Endothelial cell of umbilical vein (primary cell): ENCODE measurements around the gene TENT5C. TPM values are rescaled to one million over a fixed set of nuclear protein-coding genes. Genes with fewer than 3 reads are reported as not detected.

Experiments used
- BruUV-seq: library from RNA; stranded (reverse); fragments of 400-500 nt; replicated peaks from 2 replicates; lab custom pipeline; 2021; lab: Mats Ljungman, UMichigan
- CTCF ChIA-PET: fragments of 300-600, 350-600 bp; sonication (Branson Sonifier 250); formaldehyde crosslinking; loops from one replicate; lab custom pipeline; 2021; ENCODE audit warnings: antibody characterized with exemption, inconsistent platforms; lab: Charles Lee
- POLR2A ChIA-PET: fragments of 300-600, 350-600 bp; sonication (Branson Sonifier 250); formaldehyde crosslinking; loops from one replicate; lab custom pipeline; 2021; ENCODE audit warnings: antibody characterized with exemption, inconsistent platforms; lab: Charles Lee
- DNase-seq: peaks from one replicate; pipeline ENCODE4 v3.0.0-alpha.2; 2011; ENCODE audit warnings: low read depth, low spot score
- FAIRE-seq: peaks from 2 replicates; lab custom pipeline; 2011; peaks lifted over from hg19 to GRCh38; lab: Jason Lieb, UNC
- H2AFZ ChIP-seq: 2 replicates; pipeline ENCODE4 v1.6.0; 2012; ENCODE audit warnings: low read depth, low read length, control low read depth, inconsistent platforms
- H3K27ac ChIP-seq: 2 replicates; pipeline ENCODE4 v1.5.1; 2011; ENCODE audit warnings: low read depth, mild to moderate bottlenecking, control low read depth, low read length, moderate library complexity; ENCODE audit not compliant: insufficient read depth
- H3K27me3 ChIP-seq, 2 experiments: 2 replicates each; pipeline versions ENCODE4 v1.6.0 to v1.6.1; 2011; ENCODE audit warnings: low read length in 2 of 2, mixed read lengths in 1 of 2; ENCODE audit not compliant: control insufficient read depth in 2 of 2, insufficient read depth in 2 of 2
- H3K36me3 ChIP-seq, 2 experiments: 2 replicates in 1 of 2; 3 replicates in 1 of 2; pipeline ENCODE4 v1.5.1; 2011; ENCODE audit warnings: low read length in 2 of 2, mild to moderate bottlenecking in 1 of 2, moderate library complexity in 1 of 2; ENCODE audit not compliant: control insufficient read depth in 2 of 2, insufficient read depth in 2 of 2; ENCODE audit errors: extremely low read depth in 1 of 2
- H3K4me1 ChIP-seq: 3 replicates; pipeline ENCODE4 v1.5.1; 2011; ENCODE audit warnings: mild to moderate bottlenecking, low read length; ENCODE audit not compliant: control insufficient read depth, insufficient read depth; ENCODE audit errors: extremely low read depth
- H3K4me2 ChIP-seq: 2 replicates; pipeline ENCODE4 v1.6.1; 2011; ENCODE audit warnings: low read length, control low read depth, mixed read lengths; ENCODE audit not compliant: insufficient read depth
- H3K4me3 ChIP-seq, 3 experiments: fragments of 200-600 bp in 1 of 3; sonication (generic), shearing (Covaris generic) in 1 of 3; replicated peaks in 1 of 3; 2 replicates each; pipeline ENCODE4 v1.5.1; 2011 to 2016; ENCODE audit warnings: control low read depth in 3 of 3, low read length in 3 of 3, mild to moderate bottlenecking in 2 of 3, inconsistent platforms in 1 of 3, low read depth in 1 of 3, moderate library complexity in 1 of 3; ENCODE audit not compliant: insufficient read depth in 1 of 3
- H3K79me2 ChIP-seq: 2 replicates; pipeline ENCODE4 v1.6.0; 2012; ENCODE audit warnings: low read length, inconsistent platforms; ENCODE audit not compliant: control insufficient read depth, insufficient read depth
- H3K9ac ChIP-seq: replicated peaks from 2 replicates; pipeline ENCODE3; 2011; ENCODE audit warnings: low read length, control low read depth; ENCODE audit not compliant: insufficient read depth; ENCODE audit errors: extremely low read depth
- H3K9me1 ChIP-seq: replicated peaks from 3 replicates; pipeline ENCODE4 v1.6.0; 2011; ENCODE audit warnings: mild to moderate bottlenecking, low read length; ENCODE audit not compliant: control insufficient read depth, insufficient read depth; ENCODE audit errors: extremely low read depth
- H3K9me3 ChIP-seq: replicated peaks from 2 replicates; pipeline ENCODE4 v1.5.1; 2012; ENCODE audit warnings: low read length, inconsistent platforms; ENCODE audit not compliant: control insufficient read depth, insufficient read depth
- H4K20me1 ChIP-seq: replicated peaks from 2 replicates; pipeline ENCODE3; 2011; ENCODE audit warnings: mild to moderate bottlenecking, low read length; ENCODE audit not compliant: control insufficient read depth, insufficient read depth; ENCODE audit errors: extremely low read depth
- EZH2 ChIP-seq: IDR thresholded peaks from 2 replicates; pipeline ENCODE4 v1.6.1; 2012; ENCODE audit warnings: borderline replicate concordance, low read depth, mild to moderate bottlenecking, moderate library complexity, low read length, inconsistent platforms; ENCODE audit not compliant: severe bottlenecking
- FOS ChIP-seq: IDR thresholded peaks from 2 replicates; pipeline ENCODE4 v1.6.1; 2011; ENCODE audit warnings: mild to moderate bottlenecking, low read length, moderate library complexity, borderline replicate concordance; ENCODE audit not compliant: insufficient read depth
- GATA2 ChIP-seq: IDR thresholded peaks from 2 replicates; pipeline ENCODE4 v1.7.0; 2011; ENCODE audit warnings: low read depth, mild to moderate bottlenecking, moderate library complexity, mixed read lengths, low read length; ENCODE audit not compliant: insufficient read length, insufficient read depth
- JUN ChIP-seq: IDR thresholded peaks from 2 replicates; pipeline ENCODE4 v1.6.1; 2011; ENCODE audit warnings: borderline replicate concordance, low read depth; ENCODE audit not compliant: insufficient read length, insufficient read depth
- MYC ChIP-seq: IDR thresholded peaks from one replicate; pipeline ENCODE4 v1.6.1; 2011; ENCODE audit warnings: mild to moderate bottlenecking, low read depth, low read length
- POLR2A ChIP-seq: IDR thresholded peaks from 2 replicates; pipeline ENCODE4 v1.6.1; 2012; ENCODE audit warnings: low read depth, mild to moderate bottlenecking, control low read depth, low read length
- POLR2AphosphoS5 ChIP-seq: IDR thresholded peaks from 2 replicates; pipeline ENCODE4 v1.6.1; 2012; ENCODE audit warnings: low read depth, mild to moderate bottlenecking, control low read depth, low read length, moderate library complexity; ENCODE audit not compliant: insufficient read depth
- dilution Hi-C: fragments of 300-500 bp; cut with MboI; formaldehyde crosslinking; loops from one replicate; pipeline ENCODE4 v1.15.0; 2019; ENCODE audit warnings: low sequenced_read_pairs; ENCODE audit not compliant: extremely low pct_ligation_motif_present
- intact Hi-C: fragments of 100-400 bp; cut with micrococcal nuclease; formaldehyde crosslinking; loops from one replicate; pipeline ENCODE4 v1.10.0; 2022
- polyA plus RNA-seq, 4 experiments: library from polyadenylated mRNA; depleted of rRNA in 3 of 4; stranded (reverse) in 3 of 4; unstranded in 1 of 4; fragments of >200 nt; gene quantifications; 2 replicates each; pipeline versions ENCODE4 v1.2.1 to v1.2.3, GENCODE V29; 2011 to 2012; ENCODE audit warnings: missing spikeins in 1 of 4
- total RNA-seq: library from RNA; stranded (reverse); gene quantifications from 2 replicates; pipeline ENCODE4 v1.2.3, GENCODE V29; 2021
- TF ChIP-seq, protein P1 (sequence below), 2 donors: IDR thresholded peaks; 1 replicate in 1 of 2; 2 replicates in 1 of 2; pipeline ENCODE4 v1.5.1; 2011; ENCODE audit warnings: low read length in 2 of 2, mild to moderate bottlenecking in 2 of 2, moderate library complexity in 2 of 2, control low read depth in 1 of 2, inconsistent platforms in 1 of 2, low read depth in 1 of 2; ENCODE audit not compliant: insufficient read depth in 1 of 2; ENCODE audit errors: extremely low read depth in 1 of 2
- TF ChIP-seq, protein P2 (sequence below): IDR thresholded peaks from 2 replicates; pipeline ENCODE4 v1.6.1; 2011; ENCODE audit not compliant: insufficient read depth, insufficient read length

Gene TENT5C
- total and polyA plus RNA-seq, 2 donors (not counting 3 experiments of a cell fraction or from before 2014, with no cell fraction given) = 0.06 to 0.22 TPM

DNA sequence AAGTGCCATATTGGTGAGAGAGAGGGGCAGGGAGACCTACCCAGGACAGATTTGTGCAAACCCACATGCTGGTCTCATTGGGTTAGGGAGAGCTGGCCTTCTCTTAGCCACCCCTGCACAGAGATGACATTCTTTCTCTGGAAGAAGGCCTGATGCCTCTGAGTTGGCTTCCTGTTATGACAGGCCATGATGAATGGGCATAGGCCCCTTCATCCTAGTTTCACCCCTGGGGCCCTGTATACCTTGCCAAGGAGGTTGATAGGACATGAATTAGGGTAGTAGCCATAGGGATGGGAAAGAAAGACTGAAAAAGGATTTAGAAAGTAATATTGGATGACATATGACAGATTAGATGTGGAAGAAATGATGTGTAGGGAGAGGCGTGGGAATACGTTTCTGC lies 46.6 kb downstream of the TENT5C start:
- no TSS peak for BruUV-seq

More for the DNA sequence above, 46.6 kb downstream of the TENT5C start:
- Histone ChIP-seq H3K27ac (no peak overlapping the region), H2AFZ (no peak overlapping the region), H3K4me2 (no peak overlapping the region), H3K9ac (no peak overlapping the region), H3K36me3 (no peaks in the 10 kb centered on the region), H3K4me1 (peaks cover 14% of the 10 kb centered on the region), H3K79me2 (no peaks in the 10 kb centered on the region), H4K20me1 (no peaks in the 10 kb centered on the region), H3K4me3 (no peak overlapping the region), H3K9me3 (no peaks in the 10 kb centered on the region), H3K27me3 (peaks cover 1 to 4% of the 10 kb centered on the region in 2 experiments), H3K9me1 (no peaks in the 10 kb centered on the region)
- TF ChIP-seq GATA2 (no peak), POLR2A (no peak), JUN (no peak), MYC (no peak), POLR2AphosphoS5 (no peak), EZH2 (no peak), FOS (no peak)
- TF ChIP-seq, protein P1, sequence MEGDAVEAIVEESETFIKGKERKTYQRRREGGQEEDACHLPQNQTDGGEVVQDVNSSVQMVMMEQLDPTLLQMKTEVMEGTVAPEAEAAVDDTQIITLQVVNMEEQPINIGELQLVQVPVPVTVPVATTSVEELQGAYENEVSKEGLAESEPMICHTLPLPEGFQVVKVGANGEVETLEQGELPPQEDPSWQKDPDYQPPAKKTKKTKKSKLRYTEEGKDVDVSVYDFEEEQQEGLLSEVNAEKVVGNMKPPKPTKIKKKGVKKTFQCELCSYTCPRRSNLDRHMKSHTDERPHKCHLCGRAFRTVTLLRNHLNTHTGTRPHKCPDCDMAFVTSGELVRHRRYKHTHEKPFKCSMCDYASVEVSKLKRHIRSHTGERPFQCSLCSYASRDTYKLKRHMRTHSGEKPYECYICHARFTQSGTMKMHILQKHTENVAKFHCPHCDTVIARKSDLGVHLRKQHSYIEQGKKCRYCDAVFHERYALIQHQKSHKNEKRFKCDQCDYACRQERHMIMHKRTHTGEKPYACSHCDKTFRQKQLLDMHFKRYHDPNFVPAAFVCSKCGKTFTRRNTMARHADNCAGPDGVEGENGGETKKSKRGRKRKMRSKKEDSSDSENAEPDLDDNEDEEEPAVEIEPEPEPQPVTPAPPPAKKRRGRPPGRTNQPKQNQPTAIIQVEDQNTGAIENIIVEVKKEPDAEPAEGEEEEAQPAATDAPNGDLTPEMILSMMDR (IDR thresholded peaks at IDR 0.05; ENCODE audit: extremely low read depth in 1 of 2, insufficient read depth in 1 of 2, low read depth in 1 of 2, low read length in 2 of 2) = no peak
- TF ChIP-seq, protein P2, sequence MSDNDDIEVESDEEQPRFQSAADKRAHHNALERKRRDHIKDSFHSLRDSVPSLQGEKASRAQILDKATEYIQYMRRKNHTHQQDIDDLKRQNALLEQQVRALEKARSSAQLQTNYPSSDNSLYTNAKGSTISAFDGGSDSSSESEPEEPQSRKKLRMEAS = no peak
- no peak for DNase-seq
- intact Hi-C loops (no loop called here), dilution Hi-C loops (no loop called here)
- FAIRE-seq = no peak
- ChIA-PET CTCF (no interaction called here), POLR2A (no interaction called here)
